Ishikawa (cell line): ENCODE measurements around the gene MBOAT7.
A peak's percentile ranks its signal among the peaks of the same experiment; 100 is the strongest.

ENCODE experiments used
- CEBPB ChIP-seq: IDR thresholded peaks from 2 replicates; pipeline ENCODE4 v1.6.1; 2012
- CREB1 ChIP-seq: IDR thresholded peaks from 2 replicates; pipeline ENCODE4 v1.6.1; 2012; ENCODE audit warnings: low read depth
- EGR1 ChIP-seq: IDR thresholded peaks from 2 replicates; pipeline ENCODE4 v1.6.1; 2012
- EP300 ChIP-seq: IDR thresholded peaks from 2 replicates; pipeline ENCODE4 v1.6.1; 2012; ENCODE audit warnings: borderline replicate concordance
- FOXM1 ChIP-seq: IDR thresholded peaks from 2 replicates; pipeline ENCODE4 v1.6.1; 2012; ENCODE audit warnings: low read depth, borderline replicate concordance
- MAX ChIP-seq: IDR thresholded peaks from 2 replicates; pipeline ENCODE4 v1.6.1; 2012
- NFIC ChIP-seq: IDR thresholded peaks from 2 replicates; pipeline ENCODE4 v1.6.1; 2012
- RAD21 ChIP-seq: IDR thresholded peaks from 2 replicates; pipeline ENCODE4 v1.6.1; 2012; ENCODE audit warnings: low read depth
- REST ChIP-seq: IDR thresholded peaks from 2 replicates; pipeline ENCODE4 v1.6.1; 2012; ENCODE audit warnings: low read depth, mild to moderate bottlenecking
- TAF1 ChIP-seq: IDR thresholded peaks from 2 replicates; pipeline ENCODE4 v1.6.1; 2012; ENCODE audit warnings: low read depth, mild to moderate bottlenecking
- TCF12 ChIP-seq: IDR thresholded peaks from 2 replicates; pipeline ENCODE4 v1.6.1; 2012; ENCODE audit warnings: low read depth
- TEAD4 ChIP-seq: IDR thresholded peaks from 2 replicates; pipeline ENCODE4 v1.6.1; 2012
- USF1 ChIP-seq: IDR thresholded peaks from 2 replicates; pipeline ENCODE4 v1.6.1; 2012
- YY1 ChIP-seq: IDR thresholded peaks from 2 replicates; pipeline ENCODE4 v1.6.1; 2012; ENCODE audit warnings: low read depth
- ZBTB7A ChIP-seq: IDR thresholded peaks from 2 replicates; pipeline ENCODE4 v1.6.1; 2012; ENCODE audit warnings: low read depth

Gene MBOAT7

GRCh38 chr19:54196536-54196935 is 7.2 kb upstream of the MBOAT7 start:
- TF ChIP-seq ZBTB7A (no peak), YY1 (no peak), USF1 (no peak), RAD21 (no peak), MAX (no peak), CEBPB (no peak), TCF12 (no peak), EGR1 (no peak), REST (no peak), EP300 (no peak), TEAD4 (no peak), FOXM1 (no peak), TAF1 (no peak), CREB1 (no peak), NFIC (no peak)

DNA sequence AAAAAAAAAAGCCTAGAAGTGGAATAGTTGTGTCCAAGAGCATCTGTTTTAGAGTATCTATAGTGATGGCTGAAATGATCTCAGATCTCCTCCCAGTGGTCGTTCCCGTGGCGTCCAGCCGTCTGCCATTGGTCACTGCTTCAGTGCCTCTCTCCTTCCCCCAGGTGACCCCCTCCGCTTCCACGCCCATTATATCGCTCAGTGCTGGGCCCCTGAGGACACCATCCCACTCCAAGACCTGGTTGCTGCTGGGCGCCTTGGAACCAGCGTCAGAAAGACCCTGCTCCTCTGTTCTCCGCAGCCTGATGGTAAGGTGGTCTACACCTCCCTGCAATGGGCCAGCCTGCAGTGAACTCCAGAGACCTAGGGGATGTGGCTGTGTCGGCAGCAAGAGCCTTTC is 3.6 kb upstream of the MBOAT7 start:
- TF ChIP-seq EP300 = no peak
- no peak for TF ChIP-seq NFIC
- TF ChIP-seq TAF1 = no peak
- no peak for TF ChIP-seq RAD21
- TF ChIP-seq USF1 = no peak

GRCh38 chr19:54191811-54192453 is 2.6 kb upstream of the MBOAT7 start:
- no peak for TF ChIP-seq USF1
- TF ChIP-seq NFIC = no peak
- no peak for TF ChIP-seq MAX
- TF ChIP-seq ZBTB7A = peak; percentile 13; the same call in 1 of the 2 replicates
- TF ChIP-seq REST = no peak
- TF ChIP-seq TEAD4 = no peak

DNA sequence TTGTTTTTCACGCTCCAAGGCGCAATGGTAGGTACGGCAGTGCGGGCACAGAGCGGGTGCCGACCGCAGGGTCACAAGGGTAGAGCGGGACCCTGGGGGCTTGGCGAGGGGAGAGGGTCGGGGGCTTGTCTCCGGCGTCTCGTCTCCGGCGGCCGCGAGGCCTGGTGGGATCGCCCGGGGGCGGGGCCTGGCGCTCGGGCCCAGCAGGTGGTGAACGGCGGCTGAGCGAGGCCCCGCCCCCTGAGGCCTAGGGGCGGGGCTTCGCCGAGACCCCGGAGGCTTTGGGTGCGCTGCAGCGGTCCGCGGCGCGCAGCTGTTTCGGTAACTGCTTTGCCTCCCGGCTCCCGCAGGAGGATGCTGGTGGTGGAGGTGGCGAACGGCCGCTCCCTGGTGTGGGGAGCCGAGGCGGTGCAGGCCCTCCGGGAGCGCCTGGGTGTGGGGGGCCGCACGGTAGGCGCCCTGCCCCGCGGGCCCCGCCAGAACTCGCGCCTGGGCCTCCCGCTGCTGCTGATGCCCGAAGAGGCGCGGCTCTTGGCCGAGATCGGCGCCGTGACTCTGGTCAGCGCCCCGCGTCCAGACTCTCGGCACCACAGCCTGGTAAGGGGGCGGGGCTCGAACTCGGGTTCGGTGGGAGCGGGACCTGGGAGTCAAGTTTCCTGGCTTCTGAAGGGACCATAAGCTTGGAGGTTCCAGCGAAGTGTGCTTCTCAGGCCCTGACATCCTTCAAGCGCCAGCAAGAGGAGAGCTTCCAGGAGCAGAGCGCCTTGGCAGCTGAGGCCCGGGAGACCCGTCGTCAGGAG is 1.8 kb upstream of the MBOAT7 start, which contains the start of gene TSEN34:
TSS of gene TSEN34 (plus strand) at position 298 of the 800 bp plus-strand sequence. CDS start at position 355, 57 bp downstream.
- TF ChIP-seq REST (0 out of 2 replicates have a peak, but pooled peaks have one; percentile 27), YY1 (0 out of 2 replicates have a peak, but pooled peaks have one; percentile 7), TAF1 (peak; percentile 45; the same call in 1 of the 2 replicates), EP300 (no peak), USF1 (no peak)
